ENCODE results near the gene COX7A2. TPM values are rescaled to one million over a fixed set of nuclear protein-coding genes. Genes with fewer than 3 reads are reported as not detected.

Gene COX7A2
- total RNA-seq, 1 donor from 2014 or later = 342 TPM

DNA sequence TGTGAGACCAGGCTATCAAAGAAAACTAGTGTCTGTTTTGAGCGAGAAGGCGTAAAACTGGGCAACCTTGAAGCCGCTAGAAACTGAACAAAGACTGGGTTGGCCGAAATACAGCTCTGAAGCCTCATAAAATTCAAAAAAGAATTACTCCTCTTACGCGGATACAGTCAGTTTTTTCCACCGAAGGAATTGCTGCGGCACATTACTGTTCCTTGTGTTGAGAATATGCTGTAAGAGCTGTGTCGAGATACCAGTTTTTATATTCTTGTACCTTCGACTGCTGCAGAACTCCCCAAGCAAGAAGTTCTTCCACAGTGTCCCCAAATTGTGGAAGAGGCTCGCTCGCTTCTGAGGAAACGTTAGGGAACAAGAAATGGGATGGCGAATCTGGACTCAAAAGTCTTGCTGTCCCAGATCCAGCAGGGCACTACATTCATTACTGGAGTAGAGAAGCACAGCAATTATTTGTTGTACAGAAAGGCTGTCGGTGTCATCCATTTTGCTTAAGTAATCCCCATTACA is 523 bp upstream of the COX7A2 start:
- TF ChIP-seq, protein P1, sequence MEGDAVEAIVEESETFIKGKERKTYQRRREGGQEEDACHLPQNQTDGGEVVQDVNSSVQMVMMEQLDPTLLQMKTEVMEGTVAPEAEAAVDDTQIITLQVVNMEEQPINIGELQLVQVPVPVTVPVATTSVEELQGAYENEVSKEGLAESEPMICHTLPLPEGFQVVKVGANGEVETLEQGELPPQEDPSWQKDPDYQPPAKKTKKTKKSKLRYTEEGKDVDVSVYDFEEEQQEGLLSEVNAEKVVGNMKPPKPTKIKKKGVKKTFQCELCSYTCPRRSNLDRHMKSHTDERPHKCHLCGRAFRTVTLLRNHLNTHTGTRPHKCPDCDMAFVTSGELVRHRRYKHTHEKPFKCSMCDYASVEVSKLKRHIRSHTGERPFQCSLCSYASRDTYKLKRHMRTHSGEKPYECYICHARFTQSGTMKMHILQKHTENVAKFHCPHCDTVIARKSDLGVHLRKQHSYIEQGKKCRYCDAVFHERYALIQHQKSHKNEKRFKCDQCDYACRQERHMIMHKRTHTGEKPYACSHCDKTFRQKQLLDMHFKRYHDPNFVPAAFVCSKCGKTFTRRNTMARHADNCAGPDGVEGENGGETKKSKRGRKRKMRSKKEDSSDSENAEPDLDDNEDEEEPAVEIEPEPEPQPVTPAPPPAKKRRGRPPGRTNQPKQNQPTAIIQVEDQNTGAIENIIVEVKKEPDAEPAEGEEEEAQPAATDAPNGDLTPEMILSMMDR (conservative IDR thresholded peaks at IDR 0.05; ENCODE audit: low read depth, low read length) = no peak
- peak overlapping the region; percentile 87 for H3K4me3 ChIP-seq (ENCODE audit: low read depth, low read length)
- no peak for DNase-seq (ENCODE audit: low read depth)

DNA sequence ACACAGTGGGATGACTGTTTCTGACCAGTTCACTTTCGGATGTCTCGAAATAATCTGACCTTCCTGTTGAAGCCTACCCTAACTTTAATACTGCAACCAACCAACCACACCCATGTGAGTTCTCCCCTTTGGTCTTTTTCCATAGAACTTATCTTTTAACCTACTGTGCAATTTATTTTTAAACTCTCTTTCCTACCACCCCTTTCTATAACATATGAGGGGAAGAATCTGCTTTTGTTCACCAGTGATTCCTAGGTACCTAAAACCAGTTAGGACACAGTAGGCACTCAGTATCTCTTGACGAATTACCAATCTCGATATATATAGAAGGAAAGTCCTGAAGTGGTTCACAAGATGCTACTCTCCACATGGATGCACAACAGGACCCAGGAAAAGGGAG is 7.0 kb downstream of the COX7A2 start:
- DNase-seq (ENCODE audit: low read depth) = no peak
- no peak overlapping the region for H3K4me3 ChIP-seq (ENCODE audit: low read depth, low read length)
- TF ChIP-seq, protein P1 (conservative IDR thresholded peaks at IDR 0.05; ENCODE audit: low read depth, low read length) = no peak

DNA sequence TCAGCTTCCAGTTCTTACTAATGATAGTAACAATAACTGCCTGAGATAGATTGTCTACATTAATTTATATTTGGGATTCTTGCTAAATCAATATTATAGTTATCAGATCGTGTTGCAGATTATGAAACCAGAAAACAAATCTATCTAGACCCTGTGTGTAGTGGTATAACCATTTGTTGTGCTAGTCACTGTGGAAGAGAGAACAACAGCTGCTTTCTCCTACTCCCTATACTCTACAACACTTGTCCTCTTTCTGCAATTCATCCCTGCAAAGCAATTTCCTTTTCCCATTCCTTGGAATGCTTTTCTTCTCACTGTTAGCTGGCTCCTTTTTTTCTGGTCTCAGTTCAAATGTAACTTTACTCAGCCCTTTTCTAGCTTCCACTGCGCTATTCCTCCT is 8.3 kb downstream of the COX7A2 start:
- H3K4me3 ChIP-seq (ENCODE audit: low read depth, low read length) = no peak overlapping the region
- DNase-seq (ENCODE audit: low read depth) = no peak
- TF ChIP-seq, protein P1 (conservative IDR thresholded peaks at IDR 0.05; ENCODE audit: low read depth, low read length) = no peak

DNA sequence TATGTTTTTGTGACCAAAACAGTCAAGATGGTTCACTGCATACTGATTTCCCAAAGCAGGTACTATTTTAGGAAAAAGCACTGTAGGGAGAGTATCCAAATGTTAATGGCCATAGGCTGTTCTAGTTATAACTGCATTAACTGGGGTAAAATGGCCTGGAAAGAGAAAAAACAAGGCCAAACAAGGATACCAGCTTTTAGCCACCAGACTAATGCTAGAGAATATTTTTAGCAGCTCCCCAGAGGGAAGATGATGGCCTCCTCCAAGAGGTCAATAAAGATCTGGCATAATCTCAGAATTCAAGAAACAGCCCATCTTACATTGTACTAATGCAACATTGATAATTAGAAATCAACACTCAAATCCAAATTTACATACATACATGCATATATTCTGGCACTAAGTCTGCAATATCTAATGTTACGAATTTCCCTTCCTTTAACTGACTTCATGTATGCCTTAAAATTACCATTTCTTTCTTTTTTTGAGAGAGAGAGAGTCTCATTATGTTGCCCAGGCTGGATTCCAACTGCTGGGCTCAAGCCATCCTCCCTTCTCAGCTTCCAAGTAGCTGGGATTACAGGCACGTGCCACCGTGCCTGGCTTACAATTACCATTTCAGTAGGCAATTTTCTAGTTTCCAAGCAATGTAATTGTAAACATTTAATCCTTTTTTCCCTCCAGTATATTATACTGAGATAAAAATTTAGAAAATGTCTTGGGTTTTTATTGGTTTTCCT is 9.3 kb downstream of the COX7A2 start:
- no peak overlapping the region for H3K4me3 ChIP-seq (ENCODE audit: low read depth, low read length)

DNA sequence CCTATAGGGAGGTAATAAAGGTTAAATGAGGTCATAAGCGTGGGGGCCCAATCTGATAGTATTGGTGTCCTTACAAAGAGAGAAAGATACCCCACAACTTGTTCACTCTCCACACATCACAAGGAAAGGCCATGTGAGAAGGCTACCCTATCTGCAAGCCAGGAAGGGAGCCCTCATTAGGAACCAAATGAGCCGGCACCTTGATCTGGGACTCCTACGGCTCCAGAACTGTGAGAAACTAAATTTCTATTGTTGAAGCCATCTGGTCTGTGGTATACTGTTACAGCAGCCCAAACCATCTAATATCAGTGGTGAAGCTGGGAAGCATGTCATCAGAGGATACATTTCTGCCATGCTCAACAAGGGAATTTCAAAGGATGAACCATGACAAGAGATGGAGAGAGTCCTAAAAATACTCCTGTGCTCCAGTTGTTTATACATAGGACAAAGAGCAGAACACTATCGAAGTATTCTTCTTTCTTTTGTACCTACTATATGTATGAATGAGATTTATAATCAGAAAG is 10.4 kb downstream of the COX7A2 start:
- TF ChIP-seq, protein P1 (conservative IDR thresholded peaks at IDR 0.05; ENCODE audit: low read depth, low read length) = no peak
- no peak for DNase-seq (ENCODE audit: low read depth)
- no peak overlapping the region for H3K4me3 ChIP-seq (ENCODE audit: low read depth, low read length)

More for the DNA sequence above, 9.3 kb downstream of the COX7A2 start:
- DNase-seq (ENCODE audit: low read depth) = no peak
- TF ChIP-seq, protein P1 (conservative IDR thresholded peaks at IDR 0.05; ENCODE audit: low read depth, low read length) = no peak

DNA sequence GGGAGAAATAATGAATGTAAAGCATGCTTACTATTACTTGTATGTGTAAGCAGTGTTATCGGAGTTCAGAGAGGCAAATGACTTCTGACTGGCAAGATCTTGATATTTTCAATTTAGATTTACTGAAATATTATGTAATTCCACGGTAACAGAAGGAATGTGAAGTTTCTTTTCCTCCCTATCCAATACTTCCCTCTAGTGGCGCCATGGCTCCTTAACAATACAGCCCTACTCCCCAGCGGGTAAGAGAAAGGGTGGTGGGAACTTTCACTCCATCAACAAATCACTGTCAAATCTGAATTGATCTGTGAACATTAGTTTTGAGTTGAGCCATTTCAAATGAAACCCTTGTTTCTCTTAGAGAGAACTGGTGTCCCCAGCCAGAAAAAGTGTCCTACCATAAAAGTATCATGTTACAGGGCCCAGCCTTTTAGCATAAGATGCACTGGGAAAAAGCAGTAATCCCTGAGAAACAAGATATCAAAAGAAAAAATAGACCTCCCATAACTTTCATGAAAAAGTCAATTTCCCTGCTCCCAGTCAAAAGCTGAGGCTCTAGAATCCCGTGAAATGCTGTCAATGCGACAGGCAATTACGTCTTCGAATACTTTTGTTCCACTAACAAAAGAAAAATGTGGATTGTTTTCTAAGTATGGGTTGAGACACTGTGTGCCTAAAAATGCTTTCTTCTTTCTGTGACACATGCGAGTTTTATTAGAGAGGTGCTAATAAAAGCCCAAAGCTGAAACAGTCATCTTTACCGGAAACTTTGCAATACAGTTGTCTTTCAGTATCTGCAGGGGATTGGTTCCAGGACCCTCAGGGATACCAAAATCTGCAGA is 12.9 kb downstream of the COX7A2 start:
- H3K4me3 ChIP-seq (ENCODE audit: low read depth, low read length) = no peak overlapping the region
- DNase-seq (ENCODE audit: low read depth) = no peak
- TF ChIP-seq, protein P1 (conservative IDR thresholded peaks at IDR 0.05; ENCODE audit: low read depth, low read length) = peak; percentile 86
